NB4 (cell line): Measurements from ENCODE around the gene SLC35G1.

Source experiments
- DNase-seq: peaks from one replicate; pipeline ENCODE4 v3.0.0; 2010; ENCODE audit warnings: low read depth
- H3K4me3 ChIP-seq: one replicate; pipeline ENCODE4 v1.5.1; 2011; ENCODE audit warnings: mild to moderate bottlenecking, low read depth, low read length, moderate library complexity
- CTCF ChIP-seq: IDR thresholded peaks from one replicate; pipeline ENCODE4 v1.5.1; 2012; ENCODE audit warnings: low read depth, low read length
- MYC ChIP-seq: IDR thresholded peaks from 2 replicates; pipeline ENCODE4 v1.6.1; 2011; ENCODE audit warnings: low read depth, low read length
- POLR2A ChIP-seq: IDR thresholded peaks from 2 replicates; pipeline ENCODE4 v1.6.1; 2011; ENCODE audit warnings: mild to moderate bottlenecking; ENCODE audit not compliant: insufficient read length; ENCODE audit errors: extremely low read depth
- TF ChIP-seq, protein P1 (sequence below): IDR thresholded peaks from 2 replicates; pipeline ENCODE4 v1.6.1; 2011; ENCODE audit warnings: low read depth, low read length

The SLC35G1 gene

DNA sequence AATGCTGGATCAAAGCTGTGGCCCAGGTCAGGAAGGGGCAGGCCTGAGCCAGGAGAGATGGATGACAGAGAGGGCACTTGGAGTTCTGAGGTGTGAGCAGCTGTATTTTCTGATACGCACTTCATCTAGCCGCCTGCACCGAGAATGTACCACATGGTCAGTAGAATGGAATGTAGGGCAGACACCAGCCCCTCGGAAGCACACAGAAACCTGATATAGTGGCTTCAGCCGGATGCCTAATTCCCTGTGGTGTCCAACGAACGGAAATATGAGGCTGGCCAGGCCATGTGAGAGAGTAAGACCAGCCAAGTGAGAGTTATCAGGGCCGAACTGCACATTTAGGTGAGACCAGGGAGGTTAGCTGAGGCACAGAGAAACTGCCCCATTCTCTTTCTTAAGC is 53.3 kb downstream of the SLC35G1 start:
- DNase-seq: no peak
- TF ChIP-seq MYC (no peak), POLR2A (no peak), CTCF (no peak)
- H3K4me3 ChIP-seq: no peak overlapping the region

GRCh38 chr10:93947524-93947923 is 53.7 kb downstream of the SLC35G1 start:
- H3K4me3 ChIP-seq: no peak overlapping the region
- no peak for DNase-seq
- TF ChIP-seq CTCF (no peak), POLR2A (no peak), MYC (no peak)
- TF ChIP-seq, protein P1, sequence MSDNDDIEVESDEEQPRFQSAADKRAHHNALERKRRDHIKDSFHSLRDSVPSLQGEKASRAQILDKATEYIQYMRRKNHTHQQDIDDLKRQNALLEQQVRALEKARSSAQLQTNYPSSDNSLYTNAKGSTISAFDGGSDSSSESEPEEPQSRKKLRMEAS: no peak

GRCh38 chr10:93951905-93952304 is 58.1 kb downstream of the SLC35G1 start:
- no peak for DNase-seq
- H3K4me3 ChIP-seq: no peak overlapping the region
- TF ChIP-seq POLR2A (no peak), MYC (no peak), CTCF (no peak)
- TF ChIP-seq, protein P1: no peak
